K562 (cell line): ENCODE measurements around the gene RCN2. TPM values are rescaled to one million over a fixed set of nuclear protein-coding genes. Genes with fewer than 3 reads are reported as not detected.

ENCODE experiments used
- ATAC-seq: fragments of 200-7000 bp; cut with Tn5 transposase; 3 replicates; pipeline ENCODE4 v1.9.1; 2020; ENCODE audit warnings: moderate library complexity
- BruUV-seq: library from RNA; stranded (reverse); fragments of 400-500 nt; replicated peaks from 2 replicates; lab custom pipeline; 2021; lab: Mats Ljungman, UMichigan
- CTCF ChIA-PET: fragments of 300-600 bp; formaldehyde crosslinking; extraction: SDS; loops from one replicate; lab custom pipeline; 2021; ENCODE audit warnings: low intra/inter-chr PET ratio; lab: Yijun Ruan, JAX
- POLR2A ChIA-PET: fragments of 300-600, 350-650 bp; sonication (Branson Sonifier 250); formaldehyde crosslinking; extraction: SDS; loops from one replicate; lab custom pipeline; 2021; ENCODE audit warnings: antibody characterized with exemption, inconsistent platforms; lab: Yijun Ruan, JAX
- DNase-seq, 4 experiments: peaks; one replicate each; pipeline versions ENCODE4 v3.0.0 to v3.0.0-alpha.2; 2011 to 2018; ENCODE audit warnings: low spot score in 3 of 4, mixed read lengths in 3 of 4; ENCODE audit errors: extremely low read depth in 1 of 4
- FAIRE-seq: peaks from 2 replicates; lab custom pipeline; 2011; peaks lifted over from hg19 to GRCh38; lab: Jason Lieb, UNC
- H2AFZ ChIP-seq: 2 replicates; pipeline ENCODE4 v1.6.0; 2011; ENCODE audit warnings: low read depth, low read length, control low read depth, inconsistent platforms
- H3K27ac ChIP-seq: fragments of 200-600 bp; 3 replicates; pipeline ENCODE4 v1.8.0; 2011; ENCODE audit warnings: low read depth, mild to moderate bottlenecking, control low read depth, inconsistent platforms, low read length, moderate library complexity, mixed read lengths; ENCODE audit errors: extremely low read depth
- H3K27me3 ChIP-seq, 2 experiments: fragments of 300-600 bp in 1 of 2; 2 replicates in 1 of 2; 3 replicates in 1 of 2; pipeline versions ENCODE4 v1.6.0 to v1.8.0; 2011; ENCODE audit warnings: inconsistent platforms in 2 of 2, low read length in 2 of 2, mild to moderate bottlenecking in 1 of 2, mixed read lengths in 1 of 2, moderate library complexity in 1 of 2; ENCODE audit not compliant: control insufficient read depth in 2 of 2, insufficient read depth in 2 of 2
- H3K36me3 ChIP-seq: fragments of 300-600 bp; 3 replicates; pipeline ENCODE4 v1.8.0; 2011; ENCODE audit warnings: mild to moderate bottlenecking, low read length, inconsistent platforms; ENCODE audit not compliant: control insufficient read depth, insufficient read depth
- H3K4me1 ChIP-seq, 2 experiments: fragments of 200-600 bp in 1 of 2; replicated peaks in 1 of 2; 2 replicates in 1 of 2; 3 replicates in 1 of 2; pipeline versions ENCODE4 v1.5.1 to v1.8.0; 2011; ENCODE audit warnings: inconsistent platforms in 2 of 2, low read length in 2 of 2, mild to moderate bottlenecking in 1 of 2, mixed read lengths in 1 of 2, moderate library complexity in 1 of 2; ENCODE audit not compliant: control insufficient read depth in 2 of 2, insufficient read depth in 2 of 2
- H3K4me2 ChIP-seq: 2 replicates; pipeline ENCODE4 v1.6.1; 2011; ENCODE audit warnings: low read length, control low read depth, inconsistent platforms, mixed read lengths; ENCODE audit not compliant: insufficient read depth
- H3K4me3 ChIP-seq: fragments of 200-600 bp; sonication (generic), shearing (Covaris generic); 2 replicates; pipeline ENCODE4 v1.5.1; 2016; ENCODE audit warnings: control low read depth, inconsistent platforms
- H3K79me2 ChIP-seq: fragments of 200-600 bp; 3 replicates; pipeline ENCODE4 v1.8.0; 2011; ENCODE audit warnings: low read length, inconsistent platforms; ENCODE audit not compliant: control insufficient read depth, insufficient read depth
- H3K9ac ChIP-seq, 2 experiments: 2 replicates each; pipeline versions ENCODE4 v1.6.0 to v1.6.1; 2011; ENCODE audit warnings: low read depth in 2 of 2, low read length in 2 of 2, control low read depth in 1 of 2, inconsistent platforms in 1 of 2, mild to moderate bottlenecking in 1 of 2, mixed read lengths in 1 of 2; ENCODE audit not compliant: insufficient read depth in 1 of 2
- H3K9me1 ChIP-seq: one replicate; pipeline ENCODE4 v1.6.0; 2011; ENCODE audit warnings: inconsistent platforms, mild to moderate bottlenecking, low read length, moderate library complexity; ENCODE audit not compliant: control insufficient read depth, insufficient read depth
- H3K9me3 ChIP-seq: replicated peaks from 2 replicates; pipeline ENCODE4 v1.5.1; 2011; ENCODE audit warnings: low read depth, low read length, inconsistent platforms; ENCODE audit not compliant: control insufficient read depth, insufficient read depth
- H4K20me1 ChIP-seq: replicated peaks from 2 replicates; pipeline ENCODE4 v1.6.1; 2011; ENCODE audit warnings: low read length, inconsistent platforms, mixed read lengths; ENCODE audit not compliant: control insufficient read depth, insufficient read depth
- BCOR ChIP-seq: fragments of 450-650 bp; IDR thresholded peaks from 2 replicates; pipeline ENCODE4 v1.6.1; 2016
- CGGBP1 ChIP-seq: fragments of 250-450 bp; sonication (Bioruptor Pico); IDR thresholded peaks from 2 replicates; pipeline ENCODE4 v1.9.0; 2021; ENCODE audit warnings: mild to moderate bottlenecking
- CTBP1 ChIP-seq: fragments of 450-650 bp; IDR thresholded peaks from 2 replicates; pipeline ENCODE4 v1.6.1; 2016; ENCODE audit warnings: borderline replicate concordance
- FOS ChIP-seq: IDR thresholded peaks from 3 replicates; pipeline ENCODE4 v1.6.1; 2011; ENCODE audit not compliant: insufficient read length; ENCODE audit errors: extremely low read depth
- FOXJ3 ChIP-seq: sonication (generic); formaldehyde crosslinking; IDR thresholded peaks from 2 replicates; pipeline ENCODE4 v1.4.0; 2020; ENCODE audit warnings: mild to moderate bottlenecking, missing genetic modification reagents
- GATAD2B ChIP-seq: fragments of 450-650 bp; IDR thresholded peaks from 2 replicates; pipeline ENCODE4 v1.6.1; 2017; ENCODE audit warnings: mild to moderate bottlenecking, borderline replicate concordance
- HDAC1 ChIP-seq, 2 experiments: fragments of 450-650 bp; IDR thresholded peaks; 2 replicates each; pipeline ENCODE4 v1.6.1; 2016 to 2017; ENCODE audit warnings: inconsistent platforms in 1 of 2, mild to moderate bottlenecking in 1 of 2, moderate library complexity in 1 of 2
- HDAC6 ChIP-seq: IDR thresholded peaks from 2 replicates; pipeline ENCODE4 v1.6.1; 2012; ENCODE audit warnings: low read depth, mild to moderate bottlenecking, control low read depth, inconsistent platforms, low read length, moderate library complexity
- MAFF ChIP-seq: IDR thresholded peaks from 2 replicates; pipeline ENCODE4 v1.6.1; 2012; ENCODE audit warnings: low read length, improper control_type of control experiment
- NFRKB ChIP-seq: fragments of 450-650 bp; IDR thresholded peaks from 2 replicates; pipeline ENCODE4 v1.6.1; 2016; ENCODE audit warnings: low read depth
- RNF2 ChIP-seq: sonication (generic); IDR thresholded peaks from 2 replicates; pipeline ENCODE4 v1.6.1; 2016
- TAF9B ChIP-seq: fragments of 450-650 bp; IDR thresholded peaks from 2 replicates; pipeline ENCODE4 v1.6.1; 2018; ENCODE audit warnings: mild to moderate bottlenecking; ENCODE audit not compliant: partially characterized antibody
- ZEB2 ChIP-seq: fragments of 450-650 bp; IDR thresholded peaks from 2 replicates; pipeline ENCODE4 v1.6.1; 2016
- ZNF561 ChIP-seq: fragments of 450-650 bp; formaldehyde crosslinking; conservative IDR thresholded peaks from 2 replicates; pipeline ENCODE4 v1.4.0; 2020; ENCODE audit warnings: mild to moderate bottlenecking, moderate library complexity
- WGBS: fragments of 100-300 bp; shearing (Covaris generic); methylation state at CpG from one replicate; pipeline ENCODE4 v1.1.6; 2016; ENCODE audit warnings: low coverage, mixed read lengths; ENCODE audit not compliant: insufficient coverage; ENCODE audit errors: missing lambda C conversion rate; 5-methylcytosine and 5-hydroxymethylcytosine counted together
- in situ Hi-C: fragments of 300-500 bp; cut with MboI; formaldehyde crosslinking; loops from 4 replicates; pipeline ENCODE4 v1.15.0; 2018; ENCODE audit warnings: inconsistent platforms, mixed read lengths
- intact Hi-C: fragments of 100-400 bp; cut with micrococcal nuclease; formaldehyde crosslinking; loops from 2 replicates; pipeline ENCODE4 v1.14.2; 2022
- polyA plus RNA-seq, 8 experiments: library from polyadenylated mRNA; depleted of rRNA in 4 of 8; stranded (reverse) in 5 of 8; unstranded in 3 of 8; fragments of >200 nt; fragmentation: Nextera tagmentation in 2 of 8; fragmentation: Illumina TruSeq in 1 of 8; extraction: Ambion mirVana in 2 of 8; extraction: Trizol in 1 of 8; gene quantifications; 2 replicates each; pipeline versions ENCODE4 v1.2.1 to v1.2.3, GENCODE V29; 2011 to 2014; ENCODE audit warnings: inconsistent platforms in 1 of 8, missing spikeins in 1 of 8
- total RNA-seq, 7 experiments: library from RNA; depleted of rRNA in 6 of 7; stranded (reverse); fragments of >200 nt in 6 of 7; fragmentation: Illumina TruSeq in 2 of 7; extraction: Trizol in 2 of 7; gene quantifications; 2 replicates each; pipeline versions ENCODE4 v1.2.1 to v1.2.3, GENCODE V29; 2011 to 2021; ENCODE audit warnings: low replicate concordance in 1 of 7

Gene RCN2
- total and polyA plus RNA-seq, 9 of the 15 experiments (the other 6 are each of a cell fraction or from before 2014, with no cell fraction given) = 20.9 to 63.6 (median 52.8) TPM

GRCh38 chr15:76976141-76976540, 44.6 kb downstream of the RCN2 start:
- Histone ChIP-seq H3K9me1 (no peaks in the 10 kb centered on the region), H3K27me3 (peaks cover 10 to 42% of the 10 kb centered on the region in 2 experiments), H3K27ac (no peak overlapping the region), H3K36me3 (no peaks in the 10 kb centered on the region), H2AFZ (no peak overlapping the region), H3K9ac (no peak overlapping the region), H3K4me1 (peaks cover 0 to 11% of the 10 kb centered on the region in 2 experiments; a peak in 1 of 5 replicates), H3K79me2 (no peaks in the 10 kb centered on the region), H3K4me3 (no peak overlapping the region), H4K20me1 (no peaks in the 10 kb centered on the region; the same call in 1 of the 2 replicates), H3K9me3 (no peaks in the 10 kb centered on the region), H3K4me2 (no peak overlapping the region)
- ChIA-PET POLR2A (interaction anchor here (0.5 kb wide), 1 partner anchor 1192 kb away, joined by 3 read pairs; no protein-coding TSS in a partner anchor), CTCF (no interaction called here)
- ATAC-seq (no peak), FAIRE-seq (no peak), DNase-seq (no peak)
- no TSS peak for BruUV-seq
- intact Hi-C loops = no loop called here
- WGBS = 0% methylated on average over 1 of the region's 1 CpG
- TF ChIP-seq HDAC6 (no peak), TAF9B (no peak), GATAD2B (no peak), HDAC1 (IDR thresholded peaks at IDR 0.05) (no peak), FOXJ3 (CRISPR knock-in tag) (no peak), CGGBP1 (no peak), RNF2 (no peak), ZNF561 (CRISPR knock-in tag) (no peak), CTBP1 (no peak), MAFF (no peak), ZEB2 (no peak), BCOR (no peak), NFRKB (no peak), FOS (no peak)
- in situ Hi-C loops = no loop called here
